A172 (cell line): ENCODE data around the gene ASPSCR1. TPM values are rescaled to one million over a fixed set of nuclear protein-coding genes. Genes with fewer than 3 reads are reported as not detected.
"Not testable (repeated sequence)": the region's sequence is repeated elsewhere in the genome, so short reads cannot be mapped to it uniquely, and the experiment has no call there.

Source experiments
- DNase-seq: peaks from one replicate; pipeline ENCODE4 v3.0.0-alpha.2; 2015; ENCODE audit warnings: low spot score
- total RNA-seq: library from RNA; depleted of rRNA; stranded (reverse); fragments of >200 nt; shearing (Covaris generic); gene quantifications from 2 replicates; pipeline ENCODE4 v1.2.3, GENCODE V29; 2014

The ASPSCR1 gene
- total RNA-seq, 1 experiment from 2014 or later: 25.8 TPM

DNA sequence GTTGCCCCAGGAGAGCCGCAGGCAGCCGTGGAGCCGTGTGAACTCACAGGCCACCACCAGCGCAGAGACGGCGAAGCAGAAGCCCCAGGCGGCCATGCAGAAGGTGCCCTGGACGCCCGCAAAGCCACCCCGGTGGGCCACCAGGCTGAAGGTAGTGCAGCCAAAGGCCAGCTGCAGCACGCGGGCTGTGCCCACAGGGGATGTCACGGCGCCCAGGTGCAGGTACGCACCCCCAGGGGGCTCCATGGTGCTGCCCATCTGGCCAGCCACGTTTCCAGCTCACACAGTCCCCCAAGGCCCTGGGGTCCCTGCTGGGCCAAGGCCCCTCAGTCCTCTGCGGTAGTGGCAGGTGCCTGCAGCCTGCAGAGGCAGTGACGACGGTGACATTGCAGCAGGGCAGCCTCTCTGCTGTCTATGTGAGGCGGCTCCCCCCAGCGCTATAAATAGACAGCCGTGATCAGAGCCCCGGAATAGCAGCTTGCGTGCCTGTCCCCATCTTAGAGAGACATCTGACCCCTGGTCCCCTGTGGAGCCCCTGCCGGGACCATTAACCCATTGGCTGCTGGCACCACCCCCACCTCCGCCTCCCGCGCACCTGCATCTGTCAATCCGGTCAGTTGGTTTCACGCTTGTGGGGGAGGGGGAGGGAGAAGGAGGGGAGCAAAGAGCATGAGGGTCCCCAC, 35.8 kb upstream of the ASPSCR1 start:
- DNase-seq: no peak

- no peak for DNase-seq
Observed at GRCh38 chr17:81942167-81942553, 35.3 kb upstream of the ASPSCR1 start.

DNA sequence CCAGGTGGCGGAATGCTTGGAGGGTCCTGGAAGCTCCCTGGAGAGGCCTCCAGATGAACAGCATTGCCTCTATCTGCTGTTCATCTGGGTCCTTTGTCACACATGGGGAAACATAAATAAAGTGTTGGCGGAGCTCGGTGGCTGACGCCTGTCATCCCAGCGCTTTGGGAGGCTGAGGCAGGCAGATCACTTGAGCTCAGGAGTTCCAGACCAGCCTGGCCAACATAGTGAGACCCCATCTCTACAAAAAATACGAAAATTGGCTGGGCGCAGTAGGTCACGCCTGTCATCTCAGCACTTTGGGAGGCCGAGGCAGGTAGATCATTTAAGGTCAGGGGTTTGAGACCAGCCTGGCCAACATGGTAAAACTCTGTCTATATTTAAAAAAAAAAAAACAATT, 32.6 kb upstream of the ASPSCR1 start:
- DNase-seq: no peak

DNA sequence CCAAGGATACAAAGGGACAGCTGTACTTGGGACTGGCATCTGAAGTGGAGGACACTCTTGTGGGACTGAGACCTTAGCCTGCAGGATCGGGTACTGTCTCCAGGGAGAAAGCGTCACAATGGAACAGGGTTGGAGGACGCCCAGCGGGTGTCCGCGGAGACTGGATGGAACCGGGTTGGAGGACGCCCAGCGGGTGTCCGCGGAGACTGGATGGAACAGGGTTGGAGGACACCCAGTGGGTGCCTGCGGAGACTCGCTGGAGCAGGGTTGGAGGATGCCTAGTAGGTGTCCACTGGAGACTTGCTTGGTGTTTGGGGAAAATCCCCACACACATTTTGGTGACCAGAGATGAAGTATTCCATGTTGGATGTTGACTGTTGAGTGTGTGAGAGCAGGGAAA, 30.2 kb upstream of the ASPSCR1 start, which contains the start of gene MYADML2:
MYADML2 (minus strand) TSS at position 45 of the 400 bp plus-strand sequence. CDS start 5,492 bp downstream, outside the sequence.
- no peak for DNase-seq

GRCh38 chr17:81948635-81949378, 28.6 kb upstream of the ASPSCR1 start:
- DNase-seq: no peak

- no peak for DNase-seq
Observed at GRCh38 chr17:81950501-81950900, 26.9 kb upstream of the ASPSCR1 start.

- DNase-seq: no peak
Observed at GRCh38 chr17:81951785-81952684, 25.4 kb upstream of the ASPSCR1 start.

DNA sequence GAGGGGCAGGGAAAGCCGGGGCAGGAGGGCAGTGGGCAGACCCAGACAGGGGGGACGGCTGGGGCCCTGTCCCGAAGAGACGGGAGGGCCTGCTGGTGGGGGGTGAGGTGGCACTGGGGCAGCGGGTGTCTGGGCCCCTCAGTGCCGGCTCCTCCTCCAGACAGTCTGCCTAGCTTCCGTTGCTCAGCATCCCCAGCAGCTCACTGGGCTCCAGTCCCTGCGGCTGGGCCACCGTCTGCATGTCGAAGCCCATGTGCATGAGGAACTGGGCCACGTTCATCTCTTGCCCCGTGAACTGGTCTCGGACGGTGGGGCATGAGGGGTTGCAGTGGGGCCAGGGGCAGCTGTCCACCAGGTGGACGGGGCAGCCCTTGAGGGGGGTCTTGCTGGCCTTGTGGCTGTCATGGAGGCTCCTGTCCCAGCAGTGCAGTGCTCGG, 24.6 kb upstream of the ASPSCR1 start:
- no peak for DNase-seq

DNA sequence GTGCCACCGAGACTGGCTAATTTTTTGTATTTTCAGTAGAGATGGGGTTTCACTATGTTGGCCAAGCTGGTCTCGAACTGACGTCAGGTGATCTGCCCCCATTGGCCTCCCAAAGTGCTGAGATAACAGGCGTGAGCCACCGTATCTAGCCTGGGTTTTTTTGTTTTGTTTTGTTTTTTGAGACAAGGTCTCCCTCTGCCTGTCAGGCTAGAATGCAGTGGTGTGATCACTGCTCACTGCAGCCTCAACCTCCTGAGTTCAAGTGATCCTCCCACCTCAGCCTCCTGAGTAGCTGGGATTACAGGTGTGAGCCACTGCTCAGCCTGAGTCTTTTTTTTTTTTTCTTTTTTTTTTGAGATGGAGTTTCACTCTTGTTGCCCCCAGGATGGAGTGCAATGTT, 24.0 kb upstream of the ASPSCR1 start:
- DNase-seq: not testable (repeated sequence)

DNA sequence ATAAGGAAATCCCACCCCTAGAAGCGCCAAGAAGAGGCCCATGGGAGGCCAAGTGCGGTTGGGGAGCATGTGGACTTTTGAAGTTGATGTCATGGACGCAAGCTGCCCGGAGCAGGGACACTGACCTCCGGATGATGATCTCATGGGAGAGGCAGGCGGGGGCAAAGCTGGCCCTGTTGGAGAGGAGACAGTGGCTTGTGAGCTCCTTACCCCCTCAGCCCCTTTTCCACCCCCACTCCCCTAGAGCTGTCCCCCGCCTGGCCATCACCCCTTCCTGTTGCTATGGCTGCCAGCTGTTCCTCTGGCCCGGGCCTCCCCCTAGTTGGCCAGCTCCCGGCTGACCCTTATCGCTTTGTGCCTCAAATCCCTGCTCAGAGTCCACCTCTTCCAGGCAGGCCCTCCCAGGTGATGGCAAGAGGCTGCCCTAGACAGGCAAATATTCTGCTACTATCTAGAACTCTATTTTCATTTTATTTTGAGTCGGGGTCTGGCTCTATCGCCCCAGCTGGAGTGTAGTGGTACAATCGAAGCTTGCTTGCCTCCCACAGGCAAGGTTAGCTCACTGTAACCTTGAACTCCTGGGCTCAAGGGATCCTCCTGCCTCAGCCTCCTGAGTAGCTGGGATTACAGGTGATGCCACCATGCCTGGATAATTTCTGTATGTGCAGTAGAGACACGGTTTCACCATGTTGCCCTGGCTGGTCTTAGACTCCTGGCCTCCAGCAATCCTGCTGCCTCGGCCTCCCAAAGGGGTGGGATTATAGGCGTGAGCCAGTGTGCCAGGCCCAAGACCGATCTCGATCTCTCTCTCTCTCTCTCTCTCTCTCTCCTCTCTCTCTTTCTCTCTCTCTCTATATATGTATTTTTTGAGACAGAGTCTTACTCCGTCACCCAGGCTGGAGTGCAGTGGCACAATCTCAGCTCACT, 23.0 kb upstream of the ASPSCR1 start:
- no peak for DNase-seq

GRCh38 chr17:81955058-81955681, 22.3 kb upstream of the ASPSCR1 start:
- no peak for DNase-seq

DNA sequence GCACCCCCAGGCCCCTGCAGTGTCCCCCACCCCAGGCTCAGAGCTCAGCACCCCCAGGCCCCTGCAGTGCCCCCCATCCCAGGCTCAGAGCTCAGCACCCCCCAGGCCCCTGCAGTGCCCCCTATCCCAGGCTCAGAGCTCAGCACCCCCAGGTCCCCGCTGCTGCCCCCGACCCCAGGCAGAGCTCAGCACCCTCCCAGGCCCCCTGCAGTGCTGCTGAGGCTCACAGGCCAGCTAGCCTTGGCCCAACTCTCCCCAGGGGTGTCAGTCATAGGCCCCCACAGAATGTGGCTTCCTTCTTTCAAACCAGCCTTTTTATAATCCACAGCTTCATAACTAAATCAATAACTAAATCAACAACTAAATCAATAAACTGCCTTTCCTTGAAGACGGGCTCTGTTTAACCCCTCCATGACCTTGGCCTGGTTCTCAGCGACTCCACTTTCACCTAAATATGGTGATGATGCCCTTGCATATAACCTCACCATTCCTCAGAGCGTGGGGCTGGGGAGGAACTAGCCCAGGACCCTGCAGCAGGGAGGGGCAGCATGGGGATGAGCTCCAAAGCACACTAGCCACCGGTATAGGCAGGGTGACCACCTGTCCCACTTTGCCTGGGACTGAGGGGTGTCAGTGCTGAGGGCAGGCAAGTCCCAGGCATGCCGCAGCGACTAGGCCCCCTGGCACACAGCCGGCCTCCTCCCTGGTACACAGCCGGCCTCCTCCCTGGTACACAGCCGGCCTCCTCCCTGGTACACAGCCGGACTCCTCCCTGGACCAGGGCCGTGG, 21.5 kb upstream of the ASPSCR1 start:
- DNase-seq: no peak

GRCh38 chr17:81956607-81957589, 20.5 kb upstream of the ASPSCR1 start:
- no peak for DNase-seq

GRCh38 chr17:81957691-81958432, 19.6 kb upstream of the ASPSCR1 start:
- DNase-seq: no peak

DNA sequence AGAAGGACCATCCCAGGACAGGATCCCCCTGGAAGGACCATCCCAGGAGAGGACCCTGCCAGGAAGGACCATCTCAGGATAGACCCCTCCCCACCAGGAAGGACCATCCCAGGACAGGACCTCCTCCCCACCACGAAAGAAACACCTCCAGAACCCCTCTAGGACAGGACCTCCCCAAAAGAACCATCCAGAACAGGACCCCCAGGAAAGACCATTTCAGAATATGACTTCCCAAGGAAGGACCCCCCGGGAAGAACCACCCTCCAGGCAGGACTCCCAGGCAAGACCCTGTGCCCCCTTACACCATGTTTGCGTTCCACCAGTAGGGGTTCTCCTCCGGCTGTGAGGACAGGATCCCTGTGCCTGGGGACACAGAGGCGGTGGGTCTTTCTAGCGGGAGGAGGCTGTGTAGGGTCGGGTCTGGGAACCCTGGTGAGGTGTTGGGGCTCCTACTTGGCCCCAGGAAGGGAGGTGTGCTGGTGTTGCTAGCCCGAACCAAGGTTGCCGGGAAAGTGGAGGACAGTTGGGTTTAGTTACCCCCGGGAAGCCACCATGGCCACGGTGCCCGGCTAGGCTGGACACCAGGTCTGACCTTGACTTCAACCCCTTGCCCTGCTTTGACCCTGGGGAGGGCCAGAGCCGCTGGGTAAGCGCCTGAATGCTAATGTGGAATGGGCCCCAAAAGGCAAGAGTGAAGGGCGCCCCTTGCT, 18.6 kb upstream of the ASPSCR1 start:
- no peak for DNase-seq

DNA sequence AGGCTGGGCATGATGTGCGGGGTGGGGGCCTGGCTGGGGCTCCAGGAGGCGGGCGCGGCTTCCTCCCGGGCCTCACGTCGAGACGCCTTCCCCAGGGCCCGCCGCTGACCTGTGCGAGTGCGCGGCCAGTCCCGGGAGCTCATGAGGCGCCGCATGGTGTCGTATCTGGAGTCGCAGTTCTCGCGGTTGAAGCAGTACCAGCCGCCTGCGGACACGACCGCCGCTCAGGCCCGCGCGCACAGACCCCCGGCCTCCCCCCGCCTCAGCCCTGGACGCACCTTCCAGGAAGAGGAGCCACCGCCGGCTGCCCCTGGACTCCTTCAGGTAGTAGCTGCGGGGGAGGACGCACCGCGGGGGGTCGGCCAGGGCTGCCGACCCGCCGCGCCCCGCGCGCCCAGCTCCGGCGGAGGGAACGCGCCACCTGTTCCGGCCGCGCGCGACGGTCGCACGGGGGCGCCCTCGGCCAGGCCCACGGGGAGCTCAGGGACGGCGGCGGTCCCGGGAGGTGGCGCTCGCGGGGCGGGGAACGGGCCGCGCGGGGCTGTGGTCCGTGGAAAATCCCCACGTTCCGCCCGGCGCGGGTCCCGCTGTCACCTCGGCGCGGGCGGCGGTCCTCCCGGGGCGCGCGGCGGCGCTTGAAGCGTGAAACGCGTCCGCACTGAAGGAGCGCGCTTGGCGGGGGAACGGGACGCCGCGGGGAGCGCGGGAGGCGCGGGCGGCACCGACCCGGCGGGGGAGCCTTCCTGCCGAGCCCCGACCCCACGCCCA, 17.9 kb upstream of the ASPSCR1 start:
- no peak for DNase-seq
